Measurements from ENCODE around the gene ADGRD1.
A peak's percentile ranks its signal among the peaks of the same experiment; 100 is the strongest.
"Not testable (repeated sequence)": the region's sequence is repeated elsewhere in the genome, so short reads cannot be mapped to it uniquely, and the experiment has no call there.

The ADGRD1 gene

DNA sequence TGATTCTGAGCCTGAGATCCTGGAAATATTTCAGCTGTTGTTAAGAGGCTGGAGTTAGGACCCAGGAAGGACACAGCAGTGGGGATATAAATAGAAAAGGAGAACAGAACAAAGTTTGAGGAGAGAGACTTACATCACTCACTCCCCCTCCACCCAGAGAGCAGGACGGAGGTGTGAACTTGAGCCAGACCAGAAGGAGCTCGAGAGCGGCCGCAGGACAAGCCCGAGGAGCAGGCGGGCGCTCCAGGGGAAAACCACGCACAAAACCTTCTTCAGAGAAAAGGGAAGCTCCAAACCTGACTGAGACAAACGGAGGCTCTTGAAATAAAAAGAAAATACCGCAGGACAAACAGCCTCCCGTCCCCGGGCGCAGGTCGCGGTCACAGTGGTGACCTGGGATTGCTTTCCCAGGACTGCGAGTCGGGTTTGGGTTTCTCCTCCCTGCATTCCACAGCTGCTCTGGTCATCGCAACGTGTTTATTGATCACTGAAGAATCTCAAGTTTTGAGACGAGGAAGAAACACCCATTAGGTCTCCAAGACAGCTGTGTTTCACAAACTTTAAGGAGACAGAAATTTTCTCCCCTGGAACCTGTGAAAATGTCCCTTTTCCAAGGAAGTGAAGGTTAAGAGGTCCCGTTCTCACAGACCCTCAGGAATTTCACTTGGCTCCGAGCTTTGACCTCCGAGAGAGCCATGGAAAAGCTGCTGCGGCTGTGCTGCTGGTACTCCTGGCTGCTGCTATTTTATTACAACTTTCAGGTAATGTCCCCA lies at the start of gene ADGRD1:
ADGRD1 (plus strand) TSS at position 137 of the 773 bp plus-strand sequence; CDS start at position 696, 559 bp downstream.
- DNase-seq = no peak

DNA sequence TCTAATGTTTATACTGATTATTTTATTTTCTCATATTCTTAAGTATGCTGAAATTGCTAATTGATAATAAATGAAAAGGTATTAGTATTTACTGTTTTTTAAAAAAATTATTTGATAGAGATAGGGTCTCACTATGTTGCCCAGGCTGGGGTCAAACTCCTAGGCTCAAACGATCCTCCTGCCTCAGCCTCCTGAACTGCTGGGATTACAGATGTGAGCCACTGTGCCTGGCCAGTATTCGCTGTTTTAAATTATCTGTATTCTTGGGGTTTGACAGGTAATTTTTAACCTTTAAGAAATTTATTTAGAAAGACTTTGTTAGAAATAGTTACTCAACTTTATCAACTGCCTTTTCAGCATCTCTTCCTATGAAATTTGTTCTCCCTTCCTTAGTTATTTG lies 49.6 kb upstream of the ADGRD1 start:
- no peak for DNase-seq

DNA sequence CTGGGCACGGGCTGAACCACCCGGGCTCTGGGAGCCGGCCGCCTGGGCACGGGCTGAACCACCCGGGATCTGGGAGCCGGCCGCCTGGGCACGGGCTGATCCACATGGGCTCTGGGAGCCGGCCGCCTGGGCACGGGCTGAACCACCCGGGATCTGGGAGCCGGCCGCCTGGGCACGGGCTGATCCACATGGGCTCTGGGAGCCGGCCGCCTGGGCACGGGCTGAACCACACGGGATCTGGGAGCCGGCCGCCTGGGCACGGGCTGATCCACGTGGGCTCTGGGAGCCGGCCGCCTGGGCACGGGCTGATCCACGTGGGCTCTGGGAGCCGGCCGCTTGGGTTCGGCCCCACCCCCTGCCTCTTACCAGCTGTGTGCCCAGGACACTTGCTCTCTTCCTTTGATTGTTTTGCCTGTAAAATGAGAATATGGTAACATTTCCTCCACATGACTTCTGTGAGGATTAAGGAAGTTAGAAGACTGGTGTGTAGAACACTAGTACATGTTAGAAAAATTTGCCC lies 48.7 kb upstream of the ADGRD1 start:
- DNase-seq = not testable (repeated sequence)

DNA sequence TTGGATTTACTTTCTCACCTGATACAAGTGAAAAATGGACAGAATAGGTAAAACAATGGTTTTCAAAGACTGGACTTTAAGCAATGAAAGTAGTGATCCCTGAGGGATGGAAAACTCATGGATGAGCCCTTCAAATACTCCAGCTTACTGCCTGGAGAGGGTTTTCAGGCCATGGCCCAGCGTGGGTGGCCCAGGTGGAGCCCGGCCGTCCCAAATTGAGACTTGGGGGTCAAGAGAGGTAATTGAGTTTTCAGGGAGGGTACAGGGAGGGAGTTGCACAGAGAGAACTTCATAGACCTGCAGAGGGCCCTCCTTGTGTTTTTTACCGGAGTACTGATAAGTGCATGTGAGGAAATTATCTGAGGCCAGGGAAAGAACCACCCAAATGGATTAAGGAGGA lies 44.6 kb upstream of the ADGRD1 start:
- DNase-seq = no peak

DNA sequence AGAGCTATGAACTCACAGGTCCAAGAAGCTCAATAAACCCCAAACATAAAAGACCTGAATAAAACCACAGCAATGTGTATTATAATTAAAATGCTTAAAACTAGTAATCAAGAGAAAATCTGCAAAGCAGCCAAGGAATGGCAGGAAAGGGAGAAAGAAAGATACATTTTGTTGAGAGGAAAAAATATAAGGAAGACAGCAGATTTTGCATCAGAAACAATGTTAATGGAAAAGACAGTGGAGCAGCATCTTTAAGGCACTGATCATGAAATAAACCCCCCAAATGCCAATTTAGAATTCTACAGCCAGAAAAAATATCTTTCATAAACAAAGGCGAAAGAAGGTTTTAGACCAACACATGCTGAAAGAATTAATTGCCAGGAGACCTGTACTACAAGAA lies 42.5 kb upstream of the ADGRD1 start:
- no peak for DNase-seq

DNA sequence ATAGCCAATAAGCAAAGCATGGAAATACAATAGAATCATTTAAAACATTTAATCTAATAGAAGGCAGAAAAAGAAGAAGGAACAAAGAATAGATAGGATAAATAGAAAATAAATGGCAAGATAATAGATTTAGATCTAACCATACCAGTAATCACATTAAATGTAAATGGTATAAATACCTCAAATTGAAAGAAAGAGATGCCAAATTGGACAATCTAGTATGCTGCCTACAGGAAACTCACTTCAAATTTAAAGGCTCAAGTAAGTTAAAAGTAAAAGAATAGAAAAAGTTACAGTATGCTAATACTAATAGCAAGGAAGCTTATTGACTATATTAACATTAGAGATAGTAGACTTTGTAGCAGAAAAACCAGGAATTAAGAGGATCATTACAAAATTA lies 41.8 kb upstream of the ADGRD1 start:
- no peak for DNase-seq

DNA sequence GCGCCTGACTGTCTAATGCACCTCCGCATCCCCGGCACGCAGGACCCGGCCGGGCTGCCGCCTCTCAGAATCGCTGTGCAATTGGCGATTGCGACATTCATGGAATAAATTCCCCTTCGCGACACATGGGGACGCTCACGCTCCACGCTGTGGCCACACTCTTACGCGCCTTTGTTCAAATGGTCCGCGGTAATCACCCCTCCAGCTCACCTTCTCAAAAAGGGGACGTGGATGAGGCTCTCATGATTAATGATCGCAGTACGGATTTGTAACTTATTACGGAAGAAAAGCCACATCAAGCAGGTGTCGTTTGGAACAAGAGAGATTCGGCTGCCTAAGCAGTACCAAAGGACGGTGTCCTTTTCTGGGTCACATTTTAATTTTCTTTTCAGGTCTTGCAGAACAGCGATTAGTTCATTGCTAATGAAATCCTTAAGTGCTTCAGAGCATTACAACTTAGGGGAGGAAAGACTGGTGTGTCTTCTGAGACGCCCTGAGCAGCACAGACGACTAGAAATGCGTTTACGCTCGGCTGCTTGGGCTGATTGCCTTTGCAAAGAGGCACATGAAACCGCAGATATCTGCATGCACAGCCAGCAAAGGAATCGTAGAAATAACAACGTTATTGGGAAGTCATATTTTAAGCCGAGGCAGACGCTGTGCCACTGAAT lies 37.3 kb upstream of the ADGRD1 start:
- peak; percentile 9 to 25 for DNase-seq

DNA sequence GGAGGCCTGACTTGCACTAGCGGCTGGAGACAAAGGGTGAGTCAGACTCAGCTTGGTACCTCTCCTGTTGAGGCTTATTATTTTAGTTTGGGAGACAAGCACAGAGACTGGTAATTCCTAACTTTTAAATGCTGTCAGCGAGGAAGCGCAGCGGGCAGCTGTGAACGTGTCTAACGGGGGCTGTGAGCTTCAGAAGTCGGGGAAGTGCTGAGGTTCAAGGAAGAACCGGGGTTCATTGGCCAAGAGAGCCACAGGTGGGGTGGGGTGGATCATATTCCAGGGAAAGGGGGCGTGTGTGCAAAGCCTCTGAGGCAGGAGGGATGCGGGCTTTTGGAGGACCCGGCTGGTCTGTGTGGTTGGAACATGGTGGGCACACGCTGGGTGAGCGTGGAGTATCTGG lies 36.1 kb upstream of the ADGRD1 start:
- DNase-seq = no peak

DNA sequence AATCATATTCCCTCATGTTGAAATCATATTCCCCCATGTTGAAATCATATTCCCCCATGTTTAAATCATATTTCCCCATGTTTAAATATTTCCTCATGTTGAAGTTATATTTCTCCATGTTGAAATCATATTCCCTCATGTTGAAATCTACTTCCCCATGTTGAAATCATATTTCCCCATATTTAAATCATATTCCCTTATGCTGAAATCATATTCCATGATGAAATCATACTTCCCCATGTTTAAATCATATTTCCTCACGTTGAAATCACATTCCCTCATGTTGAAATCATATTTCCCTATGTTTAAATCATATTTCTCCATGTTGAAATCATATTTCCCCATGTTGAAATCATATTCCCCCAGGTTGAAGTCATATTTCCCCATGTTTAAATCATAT lies 34.6 kb upstream of the ADGRD1 start:
- no peak for DNase-seq

DNA sequence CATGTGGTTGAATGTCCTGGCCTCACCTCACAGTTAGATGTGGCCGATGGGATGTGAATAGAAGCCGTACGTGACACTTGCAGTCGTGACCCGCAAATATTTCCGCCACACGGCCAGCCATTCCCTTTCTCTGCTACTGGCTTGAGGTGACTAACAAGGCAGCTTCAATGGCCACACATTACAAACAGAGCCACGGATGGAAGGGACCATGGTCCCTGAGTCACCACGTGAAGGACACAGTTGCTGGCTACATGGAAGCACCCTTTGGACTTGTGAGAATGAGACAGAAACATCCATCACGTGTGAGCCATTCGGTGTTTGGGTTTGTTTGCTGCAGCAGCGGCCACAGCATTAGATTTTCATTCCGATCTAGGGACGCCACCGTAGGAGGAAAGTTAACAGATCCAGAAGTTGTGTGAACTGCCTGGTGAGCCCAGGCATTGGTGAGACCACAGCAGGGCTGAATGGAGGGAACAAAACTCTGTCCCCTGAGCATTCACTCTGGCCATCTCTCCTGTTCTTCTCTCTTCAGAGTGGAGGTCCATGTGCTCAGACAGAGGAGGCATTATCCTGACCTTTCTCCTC lies 33.5 kb upstream of the ADGRD1 start:
- DNase-seq = no peak

DNA sequence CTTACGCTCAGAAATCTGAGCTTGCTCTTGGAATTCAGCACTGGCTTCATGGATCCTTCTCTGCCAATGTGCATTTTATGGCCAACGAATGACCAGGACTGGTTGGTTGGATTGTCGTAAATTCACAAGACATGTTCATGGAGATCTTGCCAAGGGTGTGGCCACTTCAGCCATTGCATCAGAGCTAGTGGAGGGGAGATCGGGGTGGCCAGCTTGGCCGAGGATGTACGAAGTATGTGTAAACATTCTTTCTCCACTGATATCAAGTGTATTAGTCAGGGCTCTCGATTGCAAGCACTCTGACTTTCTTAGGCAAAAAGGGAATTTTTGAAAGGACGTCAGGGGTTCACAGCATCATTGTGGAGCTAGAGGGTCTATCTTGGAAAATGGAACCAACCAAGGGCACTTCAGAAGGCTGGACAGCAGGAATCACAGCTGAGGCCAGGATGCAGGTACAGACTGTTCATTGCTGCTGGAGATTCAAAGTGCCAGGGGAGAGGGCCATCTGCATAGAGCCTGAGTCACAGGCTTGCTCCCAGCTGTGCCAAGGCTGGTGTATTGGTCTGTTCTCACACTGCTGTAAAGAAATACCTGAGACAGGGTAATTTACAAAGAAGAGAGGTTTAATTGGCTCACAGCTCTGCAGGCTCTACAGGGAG lies 32.9 kb upstream of the ADGRD1 start:
- DNase-seq = no peak

DNA sequence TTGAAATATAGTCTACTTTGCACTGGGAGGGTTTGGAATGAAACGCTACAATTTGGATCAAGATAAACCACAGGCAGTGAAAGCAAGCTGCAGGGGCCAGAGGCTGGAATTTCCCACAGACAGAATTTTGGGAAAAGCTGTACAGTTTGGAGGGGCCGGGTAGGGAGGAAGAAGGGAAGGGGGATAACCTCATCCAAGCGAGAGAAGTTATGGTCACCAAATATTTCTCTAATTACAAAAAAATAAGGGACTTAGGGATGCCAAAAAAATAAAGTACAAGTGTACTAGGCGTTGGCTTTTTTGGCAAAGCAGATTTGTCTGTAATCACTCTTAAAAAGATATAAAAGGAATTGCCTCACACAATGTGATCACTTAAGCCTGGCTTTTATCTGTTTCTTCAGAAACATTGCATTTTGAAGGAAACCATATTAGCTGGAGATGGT lies 31.2 kb upstream of the ADGRD1 start:
- DNase-seq = no peak

DNA sequence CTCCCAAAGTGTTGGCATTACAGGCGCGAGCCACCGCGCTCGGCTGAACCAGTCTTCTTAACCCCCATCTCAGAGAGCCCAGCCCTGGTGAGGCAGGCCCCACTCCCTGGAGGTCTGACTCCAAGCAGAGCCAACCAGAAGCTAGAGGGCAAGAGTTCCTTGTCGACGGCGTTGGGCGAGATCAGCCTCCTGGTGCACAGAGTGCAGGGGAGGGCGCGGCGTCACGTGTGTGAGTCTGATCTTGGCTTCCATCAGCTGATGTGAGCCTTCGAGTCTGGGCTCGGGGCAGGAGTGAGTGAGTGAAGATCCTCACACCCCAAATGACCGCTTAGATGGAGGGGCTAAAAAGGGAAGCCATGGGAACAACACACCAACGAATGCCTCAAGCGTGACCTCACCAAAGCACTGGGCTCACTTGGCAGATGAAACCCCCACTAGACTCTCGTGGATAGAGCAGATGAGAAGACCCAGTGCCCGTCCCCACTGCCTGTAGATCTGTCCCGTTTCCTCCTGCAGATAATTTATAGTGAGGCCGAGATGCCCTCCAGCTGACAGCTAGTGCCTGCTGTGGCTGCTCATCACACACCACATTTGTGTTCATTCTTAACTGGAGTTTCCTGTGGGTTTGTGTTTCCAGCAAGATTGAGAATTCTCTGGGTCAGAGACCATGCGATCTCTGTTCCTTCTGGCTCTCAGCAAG lies 28.6 kb upstream of the ADGRD1 start:
- no peak for DNase-seq

DNA sequence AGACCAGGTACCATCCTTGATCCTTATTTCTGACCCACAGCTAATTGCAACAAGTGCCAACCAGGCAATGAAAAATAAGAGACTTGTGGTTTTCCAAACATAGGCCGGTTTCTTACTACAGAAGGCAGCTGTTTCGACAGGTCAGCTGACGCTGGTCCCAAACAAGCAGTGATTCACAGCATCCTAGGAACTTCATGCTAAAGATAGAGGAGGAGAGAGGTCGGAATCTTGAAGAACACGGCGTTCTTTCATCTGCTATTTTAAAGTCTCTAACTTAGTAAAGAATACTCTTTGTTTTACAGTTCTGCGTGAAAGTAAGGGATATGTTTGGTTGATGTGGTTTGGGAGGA lies 28.1 kb upstream of the ADGRD1 start:
- DNase-seq = no peak

DNA sequence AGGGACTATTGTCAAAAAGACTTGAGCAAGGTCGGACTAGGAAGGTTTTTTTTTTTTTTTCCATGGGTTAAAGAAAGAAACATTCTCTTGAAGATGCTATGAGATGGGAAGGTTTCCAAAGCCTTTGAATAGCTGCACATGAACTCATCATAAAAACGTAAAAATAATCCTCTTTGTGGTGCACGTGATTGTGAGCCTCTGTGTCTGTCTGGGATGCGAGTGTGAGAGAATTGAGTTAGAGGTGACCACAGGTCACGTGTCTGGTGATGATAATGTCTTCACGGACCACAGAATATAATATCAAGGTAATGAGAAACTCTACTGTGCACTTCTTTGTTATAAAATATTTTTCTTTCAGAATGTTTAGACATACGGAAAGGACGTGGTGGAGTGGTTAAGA lies 24.3 kb upstream of the ADGRD1 start:
- DNase-seq = no peak

DNA sequence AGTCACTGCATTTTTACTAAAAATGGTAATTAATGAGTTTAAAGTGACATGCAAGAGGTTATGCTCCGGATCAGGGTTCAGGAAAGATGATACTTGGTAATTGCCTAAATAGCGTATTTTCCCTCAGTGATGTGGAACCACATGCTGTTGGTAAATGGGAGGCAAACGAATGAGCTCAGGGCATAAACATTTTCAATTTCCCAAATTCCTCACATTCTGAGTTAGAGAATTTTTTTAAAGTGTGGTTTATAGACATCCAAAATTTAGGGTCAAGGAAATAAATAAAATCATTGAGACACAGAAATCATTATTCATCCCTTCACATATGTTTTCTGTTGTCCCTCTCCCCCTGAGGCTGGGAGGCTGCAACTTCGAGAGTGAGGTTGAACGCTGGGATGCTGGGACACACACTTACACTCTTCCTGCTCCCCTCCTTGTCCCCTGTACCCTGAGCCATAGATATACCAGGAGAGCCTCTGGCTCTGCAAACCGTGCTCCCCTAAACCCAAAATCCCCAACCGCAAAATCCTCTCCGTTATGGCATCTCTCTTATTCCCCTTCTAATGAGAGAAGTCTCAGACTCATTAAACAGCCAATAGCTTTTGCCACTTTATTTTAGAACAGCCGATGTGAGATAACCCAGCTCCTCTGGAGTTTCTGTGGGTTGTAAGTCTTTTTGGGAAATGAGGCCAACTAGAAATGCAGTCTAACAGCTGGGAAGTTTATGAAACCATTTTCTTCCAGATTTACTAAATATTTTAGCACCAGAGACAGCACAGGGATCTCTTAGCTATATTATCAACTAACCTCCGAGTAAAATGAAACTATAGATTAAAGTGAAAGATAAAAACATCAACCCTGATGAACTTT lies 21.4 kb upstream of the ADGRD1 start:
- DNase-seq = no peak

DNA sequence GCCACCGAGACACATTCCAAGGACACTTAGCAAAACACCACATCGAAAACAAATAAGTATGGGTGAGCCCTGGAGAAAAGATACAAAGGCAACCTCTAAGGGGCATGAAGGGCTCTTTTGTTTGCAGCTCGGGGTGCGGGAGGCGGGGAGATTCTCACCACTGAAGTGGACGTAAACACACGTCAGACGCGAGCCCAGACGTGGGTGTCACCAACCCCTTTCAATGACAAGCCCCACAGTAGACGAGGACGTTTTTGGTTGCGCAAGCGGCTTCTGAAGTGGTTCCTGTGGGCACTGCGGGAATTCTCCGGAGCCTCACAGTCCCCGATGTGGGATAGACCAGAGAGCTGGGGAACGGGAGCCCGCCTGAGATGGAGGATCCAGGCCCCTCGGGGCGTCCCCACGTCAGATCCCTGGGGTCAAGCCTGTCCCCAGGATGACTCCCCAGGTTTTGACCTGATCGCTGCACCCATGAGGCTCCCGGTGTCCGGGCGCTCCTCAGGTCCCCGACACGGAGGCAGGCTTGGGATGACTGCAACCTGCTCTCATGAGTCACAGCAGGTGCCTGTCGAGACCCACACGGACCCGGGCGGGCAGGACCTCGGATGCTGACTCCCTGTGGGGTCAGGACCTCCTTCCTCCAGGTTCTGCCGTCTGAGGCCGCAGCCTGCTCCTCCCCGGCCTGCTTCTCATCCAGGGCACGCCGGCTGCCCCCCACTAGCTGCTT lies 20.3 kb upstream of the ADGRD1 start:
- no peak for DNase-seq

DNA sequence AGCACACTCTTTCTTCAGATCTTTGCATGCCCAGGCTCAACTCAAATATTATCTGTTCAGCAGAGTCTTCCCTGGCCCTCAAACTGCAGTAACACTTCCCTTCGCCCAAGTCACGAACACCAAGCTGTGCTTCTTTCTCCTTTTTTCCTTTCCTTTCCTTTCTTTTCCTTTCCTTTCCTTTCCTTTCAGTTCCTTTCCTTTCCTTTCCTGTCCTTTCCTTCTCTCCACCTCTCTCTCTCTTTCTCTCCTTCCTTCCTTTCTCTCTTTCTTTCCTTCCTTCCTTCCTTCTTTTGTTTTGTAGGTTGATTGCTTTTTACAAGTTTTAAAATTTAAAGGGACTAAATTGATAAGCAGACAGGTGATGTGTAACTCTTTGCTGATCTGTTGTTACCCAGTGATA lies 19.0 kb upstream of the ADGRD1 start:
- no peak for DNase-seq

DNA sequence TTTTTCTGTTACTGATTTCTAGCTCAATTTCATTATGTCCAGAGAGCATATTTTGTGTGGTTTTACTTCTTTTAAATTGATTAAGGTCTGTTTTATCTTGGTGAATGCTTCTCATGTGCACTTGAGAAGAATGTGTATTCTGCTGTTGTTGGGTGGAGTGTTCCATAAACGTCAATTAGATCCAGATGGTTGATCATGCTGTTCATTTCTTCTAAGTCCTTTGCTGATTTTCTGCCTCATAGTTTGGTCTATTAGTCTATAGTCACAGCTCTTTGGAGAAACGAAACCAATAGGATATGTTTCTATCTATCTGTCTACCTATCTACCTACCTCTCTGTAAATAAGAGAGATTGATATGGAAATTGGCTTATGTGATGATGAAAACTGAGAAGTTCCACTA lies 17.1 kb upstream of the ADGRD1 start:
- DNase-seq = no peak

DNA sequence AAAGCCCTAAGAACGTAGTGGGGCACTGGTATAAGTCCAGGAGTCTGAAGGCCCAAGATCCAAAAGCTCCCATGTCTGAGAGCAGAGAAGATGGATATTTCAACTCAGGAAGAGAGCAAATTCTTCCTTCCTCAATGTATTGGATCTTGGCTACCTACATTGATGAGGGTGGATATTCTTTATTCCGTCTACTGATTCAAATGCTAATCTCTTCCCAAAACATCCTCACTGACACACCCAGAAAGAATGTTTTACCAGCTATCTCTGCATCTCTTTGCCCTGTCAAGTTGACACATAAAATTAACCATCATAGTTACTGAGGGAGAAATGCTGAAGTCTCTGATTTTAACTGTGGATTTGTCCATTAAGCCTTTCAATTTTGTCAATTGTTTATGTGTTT lies 16.6 kb upstream of the ADGRD1 start:
- DNase-seq = no peak

DNA sequence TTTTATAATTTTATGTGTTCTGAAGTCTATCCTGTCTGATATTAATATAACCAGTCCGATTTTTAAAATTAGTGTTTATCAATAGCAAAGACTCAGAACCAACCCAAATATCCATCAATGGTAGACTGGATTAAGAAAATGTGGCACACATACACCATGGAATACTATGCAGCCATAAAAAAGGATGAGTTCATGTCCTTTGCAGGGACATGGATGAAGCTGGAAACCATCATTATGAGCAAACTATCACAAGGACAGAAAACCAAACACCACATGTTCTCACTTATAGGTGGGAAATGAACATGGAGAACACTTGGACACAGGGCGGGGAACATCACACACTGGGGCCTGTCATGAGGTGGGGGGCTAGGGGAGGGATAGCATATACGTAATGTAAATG lies 16.2 kb upstream of the ADGRD1 start:
- not testable (repeated sequence) for DNase-seq
